IPS-20b (cell line): ENCODE data around the gene UBA5.

ENCODE experiments used
- H3K27ac ChIP-seq: one replicate; pipeline ENCODE4 v1.5.1; 2013; ENCODE audit warnings: low read length
- H3K27me3 ChIP-seq: 2 replicates; pipeline ENCODE4 v1.6.1; 2013; ENCODE audit warnings: mild to moderate bottlenecking, low read length, inconsistent platforms; ENCODE audit not compliant: insufficient read depth
- H3K36me3 ChIP-seq: 2 replicates; pipeline ENCODE4 v1.6.1; 2013; ENCODE audit warnings: low read depth, mild to moderate bottlenecking, inconsistent platforms, low read length, moderate library complexity; ENCODE audit not compliant: insufficient read depth
- H3K4me1 ChIP-seq: 2 replicates; pipeline ENCODE4 v1.6.1; 2013; ENCODE audit warnings: mild to moderate bottlenecking, control low read depth, inconsistent platforms, low read length, moderate library complexity; ENCODE audit not compliant: insufficient read depth
- H3K4me3 ChIP-seq: 2 replicates; pipeline ENCODE4 v1.5.1; 2013; ENCODE audit warnings: mild to moderate bottlenecking, low read length, inconsistent platforms
- H3K9ac ChIP-seq: 2 replicates; pipeline ENCODE4 v1.6.1; 2013; ENCODE audit warnings: low read depth, mild to moderate bottlenecking, inconsistent platforms, low read length, moderate library complexity
- H3K9me3 ChIP-seq: 2 replicates; pipeline ENCODE4 v1.6.1; 2013; ENCODE audit warnings: mild to moderate bottlenecking, low read depth, low read length, inconsistent platforms; ENCODE audit not compliant: insufficient read depth

UBA5 gene

GRCh38 chr3:132679911-132680310, 19.8 kb downstream of the UBA5 start:
- Histone ChIP-seq H3K9me3 (no peaks in the 10 kb centered on the region), H3K4me1 (no peaks in the 10 kb centered on the region), H3K27ac (no peak overlapping the region), H3K27me3 (no peaks in the 10 kb centered on the region), H3K4me3 (no peak overlapping the region), H3K36me3 (peaks cover 87% of the 10 kb centered on the region), H3K9ac (no peak overlapping the region)

- Histone ChIP-seq H3K9me3 (no peaks in the 10 kb centered on the region), H3K27ac (no peak overlapping the region), H3K36me3 (peaks cover 85% of the 10 kb centered on the region), H3K4me1 (no peaks in the 10 kb centered on the region), H3K27me3 (no peaks in the 10 kb centered on the region), H3K9ac (no peak overlapping the region), H3K4me3 (no peak overlapping the region)
Measured at GRCh38 chr3:132681421-132681820, 21.3 kb downstream of the UBA5 start.

DNA sequence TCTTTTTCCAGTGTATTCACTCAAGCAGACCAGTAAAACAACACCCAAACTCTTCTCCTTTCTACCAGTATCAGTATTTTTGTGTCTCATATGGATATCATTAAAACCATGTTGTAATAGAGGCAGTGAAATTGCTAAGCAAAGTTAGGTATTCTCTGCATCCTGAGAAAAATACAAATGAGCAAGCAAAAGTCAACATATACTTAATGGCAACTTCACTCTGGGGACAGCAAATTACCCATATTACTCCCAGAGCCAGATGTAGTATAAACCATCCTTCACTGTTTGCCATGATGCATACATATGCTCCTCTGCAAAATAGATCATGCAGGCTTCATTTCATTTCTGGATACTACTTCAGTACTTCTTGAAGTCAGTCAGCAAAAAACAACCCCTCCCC, 22.1 kb downstream of the UBA5 start:
- Histone ChIP-seq H3K27ac (no peak overlapping the region), H3K36me3 (peaks cover 84% of the 10 kb centered on the region), H3K9me3 (no peaks in the 10 kb centered on the region), H3K9ac (no peak overlapping the region), H3K4me3 (no peak overlapping the region), H3K4me1 (no peaks in the 10 kb centered on the region), H3K27me3 (no peaks in the 10 kb centered on the region)

- no peak overlapping the region for H3K27ac ChIP-seq
- no peak overlapping the region for H3K9ac ChIP-seq
- no peaks in the 10 kb centered on the region for H3K27me3 ChIP-seq
- H3K9me3 ChIP-seq = no peaks in the 10 kb centered on the region
- H3K36me3 ChIP-seq = peaks cover 92% of the 10 kb centered on the region
- H3K4me3 ChIP-seq = no peak overlapping the region
- H3K4me1 ChIP-seq = no peaks in the 10 kb centered on the region
Measured at GRCh38 chr3:132690040-132690439, 29.9 kb downstream of the UBA5 start.

GRCh38 chr3:132694991-132695390, 34.9 kb downstream of the UBA5 start:
- no peak overlapping the region for H3K4me3 ChIP-seq
- H3K27ac ChIP-seq = no peak overlapping the region
- H3K4me1 ChIP-seq = no peaks in the 10 kb centered on the region
- H3K9ac ChIP-seq = no peak overlapping the region
- peaks cover 85% of the 10 kb centered on the region for H3K36me3 ChIP-seq
- no peaks in the 10 kb centered on the region for H3K9me3 ChIP-seq
- no peaks in the 10 kb centered on the region for H3K27me3 ChIP-seq

DNA sequence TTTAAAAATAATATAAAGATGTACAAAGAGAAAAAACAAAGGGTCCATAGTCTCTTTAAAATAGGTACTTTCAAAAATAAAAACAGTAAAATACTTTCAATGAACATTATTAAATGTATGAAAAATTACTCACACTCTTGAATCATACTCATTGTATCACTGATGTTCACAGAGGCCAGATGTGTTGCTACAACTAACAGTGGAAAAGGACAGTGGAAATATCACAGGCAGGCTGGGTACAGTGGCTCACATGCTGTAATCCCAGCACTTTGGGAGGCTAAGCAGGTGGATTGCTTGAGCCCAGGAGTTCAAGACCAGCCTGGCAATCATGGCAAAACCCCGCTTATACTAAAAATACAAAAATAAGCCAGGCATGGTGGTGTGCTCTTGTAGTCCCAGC, 35.3 kb downstream of the UBA5 start:
- no peak overlapping the region for H3K27ac ChIP-seq
- H3K4me1 ChIP-seq = no peaks in the 10 kb centered on the region
- H3K27me3 ChIP-seq = no peaks in the 10 kb centered on the region
- no peaks in the 10 kb centered on the region for H3K9me3 ChIP-seq
- H3K36me3 ChIP-seq = peaks cover 85% of the 10 kb centered on the region
- no peak overlapping the region for H3K9ac ChIP-seq
- no peak overlapping the region for H3K4me3 ChIP-seq

DNA sequence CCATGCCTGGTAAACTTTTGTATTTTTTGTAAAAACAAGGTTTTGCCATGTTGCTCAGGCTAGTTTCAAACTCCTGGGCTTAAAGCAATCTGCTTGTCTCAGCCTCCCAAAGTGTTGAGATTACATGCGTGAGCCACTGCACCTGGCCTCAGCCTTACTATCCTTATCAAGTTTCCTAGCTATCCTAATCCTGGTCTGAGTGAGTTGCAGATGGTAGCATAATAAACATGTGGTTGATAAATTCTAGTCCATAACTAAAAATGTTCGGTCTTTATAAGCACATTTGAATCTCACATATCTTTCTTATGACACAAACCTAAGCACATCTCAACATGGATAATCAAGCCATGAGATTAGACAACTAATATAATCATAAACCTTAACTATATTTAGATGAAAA, 43.6 kb downstream of the UBA5 start:
- Histone ChIP-seq H3K4me1 (no peaks in the 10 kb centered on the region), H3K9me3 (no peaks in the 10 kb centered on the region), H3K27me3 (no peaks in the 10 kb centered on the region), H3K9ac (no peak overlapping the region), H3K4me3 (no peak overlapping the region), H3K27ac (no peak overlapping the region), H3K36me3 (peaks cover 72% of the 10 kb centered on the region)

DNA sequence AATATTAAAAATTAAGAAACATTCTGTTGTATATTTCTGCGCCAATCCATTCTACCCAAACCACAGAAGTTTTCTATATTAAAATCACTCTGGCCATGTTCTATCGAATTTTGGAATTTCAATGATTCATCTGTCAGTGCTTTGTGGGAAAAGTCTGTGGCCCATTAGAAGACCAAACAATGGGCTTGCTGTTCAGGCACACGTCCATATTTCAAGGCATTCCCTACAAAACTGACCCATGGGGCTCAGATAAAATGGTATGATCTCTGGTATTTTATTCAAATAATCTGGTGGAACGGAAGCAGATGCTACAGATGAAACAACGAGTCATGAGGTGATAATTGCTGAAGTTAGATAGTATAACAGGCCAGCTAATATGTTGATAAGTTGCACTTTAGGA, 49.6 kb downstream of the UBA5 start:
- no peaks in the 10 kb centered on the region for H3K27me3 ChIP-seq

DNA sequence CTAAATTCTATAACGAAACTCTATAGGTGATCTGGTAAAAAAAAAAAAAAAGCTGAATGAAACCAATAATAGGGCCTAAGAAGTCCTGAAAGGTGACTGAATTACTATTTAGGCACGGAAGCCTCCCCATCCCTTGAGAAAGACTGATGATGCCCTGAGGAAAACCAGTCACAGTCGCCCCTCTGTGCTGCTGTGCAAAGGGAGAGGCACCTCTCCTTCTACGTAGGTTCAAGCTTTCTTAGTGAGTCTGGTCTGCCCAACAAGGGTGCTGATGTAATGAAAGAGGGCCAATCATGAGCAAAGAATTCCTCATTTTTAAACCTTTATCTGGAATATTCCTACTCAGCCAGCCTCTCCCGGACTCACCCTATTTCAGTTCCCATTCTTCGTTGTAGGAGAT, 50.2 kb downstream of the UBA5 start:
- Histone ChIP-seq H3K4me1 (no peaks in the 10 kb centered on the region), H3K27ac (no peak overlapping the region), H3K36me3 (peaks cover 64% of the 10 kb centered on the region), H3K9me3 (no peaks in the 10 kb centered on the region), H3K9ac (no peak overlapping the region), H3K4me3 (no peak overlapping the region), H3K27me3 (no peaks in the 10 kb centered on the region)

More for the DNA sequence above, 49.6 kb downstream of the UBA5 start:
- H3K9me3 ChIP-seq = no peaks in the 10 kb centered on the region
- H3K9ac ChIP-seq = no peak overlapping the region
- H3K36me3 ChIP-seq = peaks cover 67% of the 10 kb centered on the region
- no peak overlapping the region for H3K4me3 ChIP-seq
- no peaks in the 10 kb centered on the region for H3K4me1 ChIP-seq
- no peak overlapping the region for H3K27ac ChIP-seq

DNA sequence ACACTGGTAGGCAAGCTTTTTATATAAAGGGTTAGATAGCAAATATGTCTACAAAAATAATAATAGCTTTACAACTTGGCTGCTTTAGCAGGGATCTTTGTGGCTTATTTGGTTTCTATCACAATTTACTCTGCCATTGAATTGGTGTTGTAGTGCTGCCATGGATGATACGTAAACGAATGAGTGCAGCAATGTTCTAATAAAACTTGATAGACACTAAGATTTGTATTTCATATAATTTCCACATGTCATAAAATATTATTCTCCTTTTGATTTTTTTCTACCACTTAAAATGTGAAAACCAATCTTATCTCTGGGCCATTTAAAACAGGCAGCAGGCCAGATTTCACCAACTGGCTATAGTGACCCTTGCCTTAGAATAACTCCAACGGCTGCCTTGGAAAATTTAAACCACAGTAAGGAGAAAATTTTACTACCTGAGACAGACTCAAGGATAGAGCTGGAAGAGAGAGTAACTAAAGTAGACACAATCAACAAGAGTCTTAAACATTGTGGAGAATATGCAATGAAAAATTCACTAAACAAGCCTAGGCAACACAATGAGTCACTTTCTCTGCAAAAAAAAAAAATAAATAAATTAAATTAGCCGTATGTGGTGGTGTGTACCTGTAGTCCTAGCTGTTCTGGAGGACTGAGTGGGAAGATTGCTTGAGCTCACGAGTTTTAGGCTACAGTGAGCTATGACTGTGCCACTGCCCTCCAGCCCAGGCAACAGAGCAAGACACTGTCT, 54.0 kb downstream of the UBA5 start:
- Histone ChIP-seq H3K27me3 (no peaks in the 10 kb centered on the region), H3K9ac (no peak overlapping the region), H3K4me3 (no peak overlapping the region), H3K4me1 (no peaks in the 10 kb centered on the region), H3K36me3 (peaks cover 73% of the 10 kb centered on the region), H3K9me3 (no peaks in the 10 kb centered on the region), H3K27ac (no peak overlapping the region)

DNA sequence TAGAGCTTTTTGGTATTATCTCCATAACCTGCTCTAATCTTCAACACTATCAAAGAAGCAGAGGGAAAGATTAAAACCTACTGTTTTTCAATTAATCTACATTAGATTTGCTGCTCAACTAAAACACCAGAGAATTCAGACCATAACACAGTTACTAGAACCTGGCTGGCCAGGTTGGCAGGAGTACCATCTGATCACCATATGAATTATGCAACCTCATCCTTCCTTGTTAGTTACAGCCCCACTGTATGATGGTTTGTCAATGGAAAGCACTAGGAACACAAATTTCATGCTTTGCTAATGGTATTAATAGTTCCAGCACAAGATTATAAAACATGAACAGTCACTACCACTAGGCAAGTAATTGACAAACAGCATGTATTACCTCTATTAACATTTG, 56.2 kb downstream of the UBA5 start:
- Histone ChIP-seq H3K4me3 (no peak overlapping the region), H3K9ac (no peak overlapping the region), H3K27me3 (no peaks in the 10 kb centered on the region), H3K36me3 (peaks cover 57% of the 10 kb centered on the region), H3K9me3 (no peaks in the 10 kb centered on the region), H3K4me1 (0 out of 2 replicates have a peak, but pooled peaks cover 4% of the 10 kb centered on the region), H3K27ac (no peak overlapping the region)

DNA sequence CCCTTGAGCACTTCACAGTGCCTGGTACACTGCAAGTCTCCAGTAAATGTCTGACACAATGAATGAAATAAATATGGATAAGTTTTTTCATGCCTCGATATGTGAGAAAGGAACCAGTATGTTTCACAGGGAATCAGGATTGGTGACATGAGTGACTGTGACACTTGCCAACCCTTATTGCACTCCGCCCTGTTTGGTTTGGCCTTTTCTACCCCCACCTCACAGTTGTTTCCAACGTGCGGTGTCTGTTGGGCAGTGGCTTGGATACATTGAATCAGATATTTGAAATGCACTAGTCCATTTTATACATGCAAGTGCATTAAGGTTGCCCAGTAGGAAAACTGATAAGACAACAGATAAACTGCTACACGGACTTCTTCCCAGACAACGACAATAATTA, 60.1 kb downstream of the UBA5 start:
- no peak overlapping the region for H3K27ac ChIP-seq
- H3K4me3 ChIP-seq = no peak overlapping the region
- H3K9ac ChIP-seq = no peak overlapping the region
- peaks cover 10% of the 10 kb centered on the region; the same call in 1 of the 2 replicates for H3K4me1 ChIP-seq
- H3K36me3 ChIP-seq = peaks cover 31% of the 10 kb centered on the region
- no peaks in the 10 kb centered on the region for H3K27me3 ChIP-seq
- H3K9me3 ChIP-seq = no peaks in the 10 kb centered on the region
